Heart left ventricle (tissue), 13 donors: ENCODE measurements around the gene NXNL2.

Experiments
- POLR2A ChIP-seq, 2 donors: fragments of 450-650 bp; IDR thresholded peaks; one replicate each; pipeline ENCODE4 v1.6.1; 2017; ENCODE audit warnings: antibody characterized with exemption in 2 of 2, mild to moderate bottlenecking in 2 of 2, moderate library complexity in 2 of 2
- TF ChIP-seq, protein P1 (sequence below), 12 donors: fragments of 200-600 bp; sonication (generic) in 4 of 12; IDR thresholded peaks; one replicate each; pipeline versions ENCODE4 v1.5.0 to v1.8.0; 2018 to 2022; ENCODE audit warnings: antibody characterized with exemption in 12 of 12, mild to moderate bottlenecking in 5 of 12
- donor health status: ischemic (EF 13 %, LVEDD 7.1; RV severe dilation, severe dysfunction).
- donor health status: DM: no; HTN: yes; CAD: no.
- donor health status: DM: no; HTN: no; CAD: no.
- donor health status: ischemic (EF 25% LVEDD 6.9; RV normal size, moderate dysfunction).
- donor health status: ischemic (EF 25% LVEDD 5.7; RV mildly dilated, moderate dysfunction).
- donor health status: ischemic (EF 35%, LVEDD 5.7; RV mildly dilated, moderate dysfunction).
- donor health status: nonischemic (EF 11% LVEDD 7.7; RV severe dilation, severe dysfunction).
- donor health status: DM: yes; HTN: yes; CAD: no.
- donor health status: PGD.
- donor health status: ischemic (EF 29% LVEDD 5.4; RV normal size, mild dysfunction).
- donor health status: nonischemic (EF 23%, LVEDD 6.1; RV moderate dilation, normal function).

DNA sequence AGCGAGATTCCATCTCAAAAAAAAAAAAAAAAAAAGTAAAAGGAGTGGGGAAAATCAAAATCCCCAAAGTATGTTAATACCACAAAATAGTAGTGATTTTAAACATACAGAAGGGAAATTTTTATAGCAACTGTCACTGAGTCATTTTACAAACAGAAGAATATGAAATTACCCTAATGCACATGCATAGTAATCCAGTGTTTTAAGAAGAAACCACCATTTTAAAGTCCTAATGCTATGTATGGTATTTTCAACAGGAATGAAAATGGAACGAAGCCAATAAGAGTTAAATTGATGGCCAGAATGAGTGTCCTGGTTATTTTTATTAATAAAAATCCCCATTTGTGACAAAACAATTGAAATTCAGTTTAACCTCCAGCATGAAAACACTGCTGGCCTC is 26.7 kb upstream of the NXNL2 start:
- TF ChIP-seq POLR2A (IDR thresholded peaks at IDR 0.05) = no peak
- TF ChIP-seq, protein P1, sequence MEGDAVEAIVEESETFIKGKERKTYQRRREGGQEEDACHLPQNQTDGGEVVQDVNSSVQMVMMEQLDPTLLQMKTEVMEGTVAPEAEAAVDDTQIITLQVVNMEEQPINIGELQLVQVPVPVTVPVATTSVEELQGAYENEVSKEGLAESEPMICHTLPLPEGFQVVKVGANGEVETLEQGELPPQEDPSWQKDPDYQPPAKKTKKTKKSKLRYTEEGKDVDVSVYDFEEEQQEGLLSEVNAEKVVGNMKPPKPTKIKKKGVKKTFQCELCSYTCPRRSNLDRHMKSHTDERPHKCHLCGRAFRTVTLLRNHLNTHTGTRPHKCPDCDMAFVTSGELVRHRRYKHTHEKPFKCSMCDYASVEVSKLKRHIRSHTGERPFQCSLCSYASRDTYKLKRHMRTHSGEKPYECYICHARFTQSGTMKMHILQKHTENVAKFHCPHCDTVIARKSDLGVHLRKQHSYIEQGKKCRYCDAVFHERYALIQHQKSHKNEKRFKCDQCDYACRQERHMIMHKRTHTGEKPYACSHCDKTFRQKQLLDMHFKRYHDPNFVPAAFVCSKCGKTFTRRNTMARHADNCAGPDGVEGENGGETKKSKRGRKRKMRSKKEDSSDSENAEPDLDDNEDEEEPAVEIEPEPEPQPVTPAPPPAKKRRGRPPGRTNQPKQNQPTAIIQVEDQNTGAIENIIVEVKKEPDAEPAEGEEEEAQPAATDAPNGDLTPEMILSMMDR (IDR thresholded peaks at IDR 0.05) = no peak
